ENCODE results near the gene FAM184A.

The FAM184A gene

DNA sequence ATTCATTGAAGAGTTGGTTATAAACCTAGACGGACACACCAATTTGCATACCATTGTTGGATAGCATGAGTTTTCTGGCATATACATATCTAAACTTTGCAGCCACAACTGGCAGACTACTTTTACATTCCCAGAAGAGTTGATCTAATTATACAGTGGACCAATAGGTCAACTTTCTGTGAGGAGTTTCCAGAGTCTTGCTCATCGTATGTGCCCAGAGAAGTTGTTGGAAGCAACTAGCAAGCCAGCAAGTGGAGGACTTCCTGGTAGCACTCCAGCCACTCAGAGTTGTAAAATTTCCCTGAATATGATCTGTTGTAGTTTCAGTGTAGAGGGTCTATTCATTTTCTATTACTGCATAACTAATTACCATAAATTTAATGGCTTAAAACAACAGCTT lies 47.1 kb upstream of the FAM184A start:
- H3K9me3 ChIP-seq (ENCODE audit: insufficient read depth, low read length, severe bottlenecking), result no peaks in the 10 kb centered on the region
- no peak for TF ChIP-seq EZH2 (IDR thresholded peaks at IDR 0.05; ENCODE audit: borderline replicate concordance, low read depth, low read length, severe bottlenecking)
- TF ChIP-seq CTCF (IDR thresholded peaks at IDR 0.05; ENCODE audit: borderline replicate concordance, extremely low read depth, low read length, poor library complexity, severe bottlenecking), result no peak

DNA sequence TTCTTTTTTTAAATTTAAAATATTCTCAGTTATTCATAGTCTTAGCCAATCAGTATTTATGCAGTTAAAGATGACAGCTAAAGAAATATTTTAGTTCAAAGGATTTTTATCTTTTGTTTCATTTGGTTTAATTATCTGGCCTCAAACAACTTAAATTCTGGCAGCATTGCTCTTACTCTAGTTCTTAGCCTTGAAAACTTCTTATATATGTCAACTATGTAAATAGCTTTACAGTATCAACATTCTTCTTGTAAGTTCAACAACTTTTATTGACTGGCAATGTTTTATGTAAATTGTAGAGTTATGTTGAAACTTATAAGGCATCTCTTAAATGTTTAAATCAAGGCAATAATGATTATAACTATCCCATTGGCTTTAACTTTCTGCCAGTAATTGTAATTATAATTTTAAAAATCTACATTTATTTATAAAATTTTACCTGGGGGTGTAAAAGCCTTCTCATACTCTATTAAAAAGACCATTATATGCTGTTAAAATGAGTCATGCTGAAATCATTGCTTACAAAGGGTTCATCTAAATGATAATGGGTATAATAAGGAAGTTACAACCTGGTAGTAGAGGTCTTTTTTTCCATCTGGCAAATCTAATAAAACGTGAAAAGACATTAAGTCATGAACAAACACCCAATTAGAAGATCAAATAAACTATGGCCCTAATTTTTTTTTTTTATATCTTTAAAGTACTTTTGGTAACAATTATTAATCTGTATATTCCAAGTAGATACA lies 45.8 kb upstream of the FAM184A start:
- Histone ChIP-seq H3K36me3 (ENCODE audit: insufficient read depth, low read length) (no peaks in the 10 kb centered on the region), H3K27ac (ENCODE audit: low read length) (no peak overlapping the region), H3K4me2 (ENCODE audit: insufficient read depth, low read length) (no peak overlapping the region), H4K20me1 (ENCODE audit: insufficient read depth, low read length) (no peaks in the 10 kb centered on the region), H3K79me2 (ENCODE audit: insufficient read depth, low read length) (no peaks in the 10 kb centered on the region), H3K9ac (ENCODE audit: low read depth, low read length) (no peak overlapping the region), H3K4me1 (ENCODE audit: insufficient read depth, low read length) (no peaks in the 10 kb centered on the region), H3K27me3 (ENCODE audit: insufficient read depth, low read length, poor library complexity) (no peaks in the 10 kb centered on the region), H3K4me3 (ENCODE audit: low read depth in 1 of 2, low read length in 2 of 2) (no peak overlapping the region), H2AFZ (ENCODE audit: low read depth, low read length) (no peak overlapping the region), H3K9me3 (ENCODE audit: insufficient read depth, low read length, severe bottlenecking) (no peaks in the 10 kb centered on the region)
- ATAC-seq (ENCODE audit: insufficient read depth, low read depth) (no peak), DNase-seq (no peak)
- TF ChIP-seq CTCF (IDR thresholded peaks at IDR 0.05; ENCODE audit: borderline replicate concordance, extremely low read depth, low read length, poor library complexity, severe bottlenecking) (no peak), EZH2 (IDR thresholded peaks at IDR 0.05; ENCODE audit: borderline replicate concordance, low read depth, low read length, severe bottlenecking) (no peak)

More for the DNA sequence above, 47.1 kb upstream of the FAM184A start:
- H3K27me3 ChIP-seq (ENCODE audit: insufficient read depth, low read length, poor library complexity), result no peaks in the 10 kb centered on the region
- H3K79me2 ChIP-seq (ENCODE audit: insufficient read depth, low read length), result no peaks in the 10 kb centered on the region
- no peak overlapping the region for H3K27ac ChIP-seq (ENCODE audit: low read length)
- no peaks in the 10 kb centered on the region for H3K36me3 ChIP-seq (ENCODE audit: insufficient read depth, low read length)
- H3K4me1 ChIP-seq (ENCODE audit: insufficient read depth, low read length), result no peaks in the 10 kb centered on the region
- no peak for ATAC-seq (ENCODE audit: insufficient read depth, low read depth)
- DNase-seq, result no peak
- H3K4me2 ChIP-seq (ENCODE audit: insufficient read depth, low read length), result no peak overlapping the region
- no peaks in the 10 kb centered on the region for H4K20me1 ChIP-seq (ENCODE audit: insufficient read depth, low read length)
- no peak overlapping the region for H2AFZ ChIP-seq (ENCODE audit: low read depth, low read length)
- no peak overlapping the region for H3K9ac ChIP-seq (ENCODE audit: low read depth, low read length)
- no peak overlapping the region for H3K4me3 ChIP-seq (ENCODE audit: low read depth in 1 of 2, low read length in 2 of 2)

- no peaks in the 10 kb centered on the region for H4K20me1 ChIP-seq (ENCODE audit: insufficient read depth, low read length)
- H3K36me3 ChIP-seq (ENCODE audit: insufficient read depth, low read length), result no peaks in the 10 kb centered on the region
- no peak overlapping the region for H3K9ac ChIP-seq (ENCODE audit: low read depth, low read length)
- DNase-seq (no peak), ATAC-seq (ENCODE audit: insufficient read depth, low read depth) (no peak)
- TF ChIP-seq EZH2 (IDR thresholded peaks at IDR 0.05; ENCODE audit: borderline replicate concordance, low read depth, low read length, severe bottlenecking) (no peak), CTCF (IDR thresholded peaks at IDR 0.05; ENCODE audit: borderline replicate concordance, extremely low read depth, low read length, poor library complexity, severe bottlenecking) (no peak)
- no peaks in the 10 kb centered on the region for H3K27me3 ChIP-seq (ENCODE audit: insufficient read depth, low read length, poor library complexity)
- no peak overlapping the region for H2AFZ ChIP-seq (ENCODE audit: low read depth, low read length)
- H3K79me2 ChIP-seq (ENCODE audit: insufficient read depth, low read length), result no peaks in the 10 kb centered on the region
- no peaks in the 10 kb centered on the region for H3K4me1 ChIP-seq (ENCODE audit: insufficient read depth, low read length)
- H3K9me3 ChIP-seq (ENCODE audit: insufficient read depth, low read length, severe bottlenecking), result no peaks in the 10 kb centered on the region
- H3K4me2 ChIP-seq (ENCODE audit: insufficient read depth, low read length), result no peak overlapping the region
- no peak overlapping the region for H3K27ac ChIP-seq (ENCODE audit: low read length)
- H3K4me3 ChIP-seq (ENCODE audit: low read depth in 1 of 2, low read length in 2 of 2), result no peak overlapping the region
Observed at GRCh38 chr6:119122336-119122735, 43.9 kb upstream of the FAM184A start.
